Astrocyte of the cerebellum (primary cell): ENCODE results near the gene APOL5.
A peak's percentile ranks its signal among the peaks of the same experiment; 100 is the strongest.

Experiments
- DNase-seq: peaks from one replicate; pipeline ENCODE4 v3.0.0-alpha.2; 2011; ENCODE audit warnings: low read depth
- H3K4me3 ChIP-seq: 2 replicates; pipeline ENCODE4 v1.5.1; 2011; ENCODE audit warnings: mild to moderate bottlenecking, low read depth, low read length, moderate library complexity
- CTCF ChIP-seq: IDR thresholded peaks from 2 replicates; pipeline ENCODE4 v1.5.1; 2012; ENCODE audit warnings: low read length, low read depth, moderate library complexity, mild to moderate bottlenecking; ENCODE audit errors: missing control alignments
- in situ Hi-C: cut with HindIII; loops from 2 replicates; pipeline ENCODE4 v1.10.0; 2017; ENCODE audit warnings: low sequenced_read_pairs

Gene APOL5

GRCh38 chr22:35743326-35743860 is 25.7 kb downstream of the APOL5 start:
- DNase-seq: no peak
- no peak for TF ChIP-seq CTCF
- no peak overlapping the region for H3K4me3 ChIP-seq
- in situ Hi-C loops: no loop called here

- no peak overlapping the region for H3K4me3 ChIP-seq
- no peak for DNase-seq
- no peak for TF ChIP-seq CTCF
- in situ Hi-C loops: no loop called here
Measured at GRCh38 chr22:35746248-35746647, 28.6 kb downstream of the APOL5 start.

- no peak for TF ChIP-seq CTCF
- DNase-seq: no peak
- in situ Hi-C loops: no loop called here
Measured at GRCh38 chr22:35746946-35747703, 29.5 kb downstream of the APOL5 start.

GRCh38 chr22:35749808-35750207 is 32.1 kb downstream of the APOL5 start:
- in situ Hi-C loops: no loop called here

More at GRCh38 chr22:35746946-35747703, 29.5 kb downstream of the APOL5 start:
- no peak overlapping the region for H3K4me3 ChIP-seq

GRCh38 chr22:35752006-35752862 is 34.6 kb downstream of the APOL5 start:
- in situ Hi-C loops: no loop called here
- no peak overlapping the region for H3K4me3 ChIP-seq
- TF ChIP-seq CTCF: no peak
- no peak for DNase-seq

More at GRCh38 chr22:35749808-35750207, 32.1 kb downstream of the APOL5 start:
- no peak for TF ChIP-seq CTCF
- peak; percentile 29 for DNase-seq
- no peak overlapping the region for H3K4me3 ChIP-seq

GRCh38 chr22:35752863-35753189 is 35.2 kb downstream of the APOL5 start:
- DNase-seq: no peak
- no peak overlapping the region for H3K4me3 ChIP-seq
- no peak for TF ChIP-seq CTCF
- in situ Hi-C loops: no loop called here
